IPS-18a (cell line): ENCODE data around the gene TXNDC12.
"Not testable (repeated sequence)": the region's sequence is repeated elsewhere in the genome, so short reads cannot be mapped to it uniquely, and the experiment has no call there.

Experiments
- H3K27ac ChIP-seq: one replicate; pipeline ENCODE4 v1.5.1; 2013; ENCODE audit warnings: low read length
- H3K27me3 ChIP-seq: one replicate; pipeline ENCODE4 v1.6.1; 2013; ENCODE audit warnings: mild to moderate bottlenecking, low read length; ENCODE audit not compliant: control insufficient read depth, insufficient read depth
- H3K36me3 ChIP-seq: one replicate; pipeline ENCODE4 v1.6.1; 2013; ENCODE audit warnings: low read depth, low read length; ENCODE audit not compliant: control insufficient read depth
- H3K4me1 ChIP-seq: one replicate; pipeline ENCODE4 v1.6.1; 2013; ENCODE audit warnings: low read depth, low read length; ENCODE audit not compliant: control insufficient read depth
- H3K4me3 ChIP-seq: one replicate; pipeline ENCODE4 v1.5.1; 2013; ENCODE audit warnings: low read length
- H3K9ac ChIP-seq: one replicate; pipeline ENCODE4 v1.6.1; 2013; ENCODE audit warnings: mild to moderate bottlenecking, low read length, moderate library complexity
- H3K9me3 ChIP-seq: one replicate; pipeline ENCODE4 v1.6.1; 2013; ENCODE audit warnings: low read depth, low read length; ENCODE audit not compliant: control insufficient read depth

Gene TXNDC12

GRCh38 chr1:52045236-52045635 is 9.8 kb downstream of the TXNDC12 start:
- H3K36me3 ChIP-seq, result peaks cover 13% of the 10 kb centered on the region
- H3K4me1 ChIP-seq, result no peaks in the 10 kb centered on the region
- H3K9me3 ChIP-seq, result no peaks in the 10 kb centered on the region
- H3K9ac ChIP-seq, result no peak overlapping the region
- H3K27me3 ChIP-seq, result no peaks in the 10 kb centered on the region
- no peak overlapping the region for H3K4me3 ChIP-seq
- no peak overlapping the region for H3K27ac ChIP-seq

DNA sequence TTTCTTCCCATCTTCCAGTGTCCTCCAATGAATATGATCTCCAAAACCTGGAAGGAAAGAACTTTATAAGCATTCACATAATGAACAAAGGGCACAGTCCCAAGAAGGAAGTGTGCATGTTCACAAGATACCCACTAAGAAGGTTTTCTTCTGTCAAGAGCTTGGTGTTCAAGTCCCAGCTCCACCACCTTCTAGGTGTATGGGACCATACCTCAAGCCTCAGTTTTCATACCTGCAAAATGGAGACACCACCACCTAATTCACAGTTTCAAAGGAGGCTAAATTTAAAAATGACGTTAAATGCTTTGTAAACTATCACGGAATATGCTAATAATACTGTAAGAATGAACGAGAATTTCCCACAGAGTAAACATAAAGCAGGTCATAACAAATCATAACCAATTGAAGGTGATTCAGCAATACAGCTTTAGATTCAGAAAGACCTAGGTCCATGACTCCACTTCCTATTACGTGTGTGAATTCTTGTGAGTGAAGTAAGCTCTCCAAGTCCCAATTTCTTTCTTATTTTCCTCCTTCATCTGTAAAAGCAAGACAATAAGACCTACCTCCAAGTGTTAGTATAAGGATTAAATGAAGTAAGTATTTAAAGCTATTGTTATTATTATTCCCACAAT is 13.3 kb downstream of the TXNDC12 start:
- Histone ChIP-seq H3K36me3 (peaks cover 31% of the 10 kb centered on the region), H3K9ac (no peak overlapping the region), H3K9me3 (no peaks in the 10 kb centered on the region), H3K4me3 (no peak overlapping the region), H3K27ac (no peak overlapping the region), H3K4me1 (no peaks in the 10 kb centered on the region), H3K27me3 (no peaks in the 10 kb centered on the region)

DNA sequence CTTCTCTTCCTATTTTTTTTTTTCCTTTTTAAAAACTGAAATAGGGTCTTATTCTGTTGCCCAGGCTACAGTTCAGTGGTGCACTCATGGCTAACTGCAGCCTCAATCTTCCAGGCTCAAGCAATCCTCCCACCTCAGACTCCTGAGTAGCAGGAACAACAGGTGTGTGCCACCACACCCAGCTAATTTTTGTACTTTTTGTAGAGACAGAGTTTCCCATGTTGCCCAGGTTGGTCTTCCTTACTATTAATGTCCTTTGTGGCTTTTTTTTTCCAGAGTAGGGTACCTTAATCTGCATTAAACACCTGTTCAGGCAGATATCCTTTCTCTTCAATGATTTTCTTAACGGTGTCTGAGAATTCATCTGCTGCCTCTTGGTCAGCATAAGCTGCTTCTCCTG is 17.1 kb downstream of the TXNDC12 start:
- no peak overlapping the region for H3K27ac ChIP-seq
- no peaks in the 10 kb centered on the region for H3K27me3 ChIP-seq
- no peaks in the 10 kb centered on the region for H3K9me3 ChIP-seq
- H3K4me1 ChIP-seq, result peaks cover 4% of the 10 kb centered on the region
- no peak overlapping the region for H3K9ac ChIP-seq
- H3K36me3 ChIP-seq, result peaks cover 31% of the 10 kb centered on the region
- no peak overlapping the region for H3K4me3 ChIP-seq

- H3K9ac ChIP-seq, result no peak overlapping the region
- peaks cover 31% of the 10 kb centered on the region for H3K36me3 ChIP-seq
- no peak overlapping the region for H3K27ac ChIP-seq
- no peaks in the 10 kb centered on the region for H3K9me3 ChIP-seq
- H3K4me1 ChIP-seq, result peaks cover 6% of the 10 kb centered on the region
- no peaks in the 10 kb centered on the region for H3K27me3 ChIP-seq
- H3K4me3 ChIP-seq, result no peak overlapping the region
These were observed 17.6 kb downstream of the TXNDC12 start for GRCh38 chr1:52037402-52037814.

DNA sequence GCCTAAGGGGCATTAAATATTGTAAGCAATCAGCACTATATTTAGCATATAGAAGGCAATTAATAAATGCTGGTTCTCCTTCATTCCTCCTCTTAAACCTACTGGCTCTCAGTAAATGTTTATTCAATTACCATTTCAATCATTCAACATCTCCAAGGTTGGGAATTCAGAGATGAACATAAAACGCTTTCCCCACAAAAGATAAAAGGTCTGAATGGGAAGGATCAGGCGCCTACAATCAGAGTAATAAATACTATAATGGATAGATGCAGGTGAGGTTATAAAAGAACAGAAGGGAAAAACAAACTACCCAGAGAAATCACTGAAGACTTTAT is 21.0 kb downstream of the TXNDC12 start:
- H3K9ac ChIP-seq, result peak overlapping the region; percentile 76
- H3K36me3 ChIP-seq, result peaks cover 9% of the 10 kb centered on the region
- H3K9me3 ChIP-seq, result no peaks in the 10 kb centered on the region
- peak overlapping the region; percentile 87 for H3K4me3 ChIP-seq
- peaks cover 11% of the 10 kb centered on the region for H3K4me1 ChIP-seq
- H3K27ac ChIP-seq, result peak overlapping the region; percentile 15
- no peaks in the 10 kb centered on the region for H3K27me3 ChIP-seq

DNA sequence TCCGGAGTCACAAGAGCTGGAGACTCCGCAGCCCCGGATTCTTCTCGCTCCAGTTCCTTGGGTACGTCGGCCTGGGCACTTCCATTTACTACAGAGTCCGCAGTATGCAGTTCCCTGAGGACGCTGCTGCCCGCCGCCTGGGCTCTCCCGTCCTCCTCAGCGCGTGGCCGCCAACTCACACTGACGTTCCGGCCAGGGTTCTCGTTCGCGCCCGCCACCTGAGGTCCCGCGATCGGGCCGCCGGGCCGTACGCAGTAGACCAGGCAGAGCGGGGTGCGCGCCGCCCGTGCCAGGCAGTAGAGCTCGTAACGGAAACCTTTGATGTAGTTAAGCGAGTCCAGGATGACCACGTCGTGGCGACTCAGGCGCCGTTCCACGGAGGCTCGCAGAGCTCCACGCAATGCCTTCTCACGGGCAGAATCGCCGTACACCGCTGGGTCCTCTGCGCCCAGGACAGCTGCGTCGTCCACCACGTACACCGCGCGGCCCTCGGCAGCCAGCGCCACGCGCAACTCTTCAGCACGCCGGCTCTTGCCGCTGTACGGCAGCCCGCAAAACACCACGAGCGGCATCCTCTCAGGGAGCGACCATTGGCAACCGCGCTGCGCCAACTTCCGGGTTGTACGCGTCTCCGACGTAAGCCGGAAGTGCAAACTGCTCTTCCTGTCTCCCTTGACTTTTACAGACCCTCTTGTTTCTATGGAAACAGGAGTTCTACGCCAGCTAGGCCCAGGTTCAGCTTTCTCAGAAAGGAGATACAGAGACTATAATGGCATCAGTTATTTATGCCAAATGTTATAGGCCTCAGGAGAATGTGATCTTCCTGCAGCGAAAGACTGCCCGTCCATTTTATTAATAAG is 21.6 kb downstream of the TXNDC12 start, which contains the start of gene KTI12:
TSS of gene KTI12 (minus strand) at position 621 of the 860 bp plus-strand sequence. CDS start at position 572, 49 bp downstream.
- peaks cover 3% of the 10 kb centered on the region for H3K36me3 ChIP-seq
- H3K4me1 ChIP-seq, result peaks cover 11% of the 10 kb centered on the region
- no peaks in the 10 kb centered on the region for H3K9me3 ChIP-seq
- no peaks in the 10 kb centered on the region for H3K27me3 ChIP-seq
- peak within 1 kb of the TSS; percentile 15 for H3K27ac ChIP-seq
- peak within 1 kb of the TSS; percentile 87 for H3K4me3 ChIP-seq
- H3K9ac ChIP-seq, result peak within 1 kb of the TSS; percentile 76

GRCh38 chr1:52032785-52033131 is 22.2 kb downstream of the TXNDC12 start:
- no peak overlapping the region for H3K27ac ChIP-seq
- H3K36me3 ChIP-seq, result peaks cover 7% of the 10 kb centered on the region
- H3K4me3 ChIP-seq, result peak overlapping the region; percentile 87
- peaks cover 11% of the 10 kb centered on the region for H3K4me1 ChIP-seq
- H3K27me3 ChIP-seq, result no peaks in the 10 kb centered on the region
- H3K9me3 ChIP-seq, result no peaks in the 10 kb centered on the region
- H3K9ac ChIP-seq, result peak overlapping the region; percentile 76

- H3K36me3 ChIP-seq, result peaks cover 5% of the 10 kb centered on the region
- H3K27me3 ChIP-seq, result no peaks in the 10 kb centered on the region
- peak overlapping the region; percentile 76 for H3K9ac ChIP-seq
- H3K4me3 ChIP-seq, result peak overlapping the region; percentile 87
- no peaks in the 10 kb centered on the region for H3K9me3 ChIP-seq
- peaks cover 11% of the 10 kb centered on the region for H3K4me1 ChIP-seq
- H3K27ac ChIP-seq, result no peak overlapping the region
These were observed 22.7 kb downstream of the TXNDC12 start for GRCh38 chr1:52032124-52032784.

- not testable (repeated sequence) for H3K9ac ChIP-seq
These were observed 26.2 kb downstream of the TXNDC12 start for GRCh38 chr1:52028839-52029238.

GRCh38 chr1:52028328-52028727 is 26.7 kb downstream of the TXNDC12 start:
- H3K9me3 ChIP-seq, result no peaks in the 10 kb centered on the region
- H3K27me3 ChIP-seq, result no peaks in the 10 kb centered on the region
- H3K4me3 ChIP-seq, result no peak overlapping the region
- H3K27ac ChIP-seq, result no peak overlapping the region
- peaks cover 7% of the 10 kb centered on the region for H3K4me1 ChIP-seq
- H3K36me3 ChIP-seq, result peaks cover 22% of the 10 kb centered on the region
- no peak overlapping the region for H3K9ac ChIP-seq

More at GRCh38 chr1:52028839-52029238, 26.2 kb downstream of the TXNDC12 start:
- H3K27ac ChIP-seq, H3K27me3 ChIP-seq, H3K9me3 ChIP-seq, H3K4me3 ChIP-seq, H3K4me1 ChIP-seq: not testable (repeated sequence)
- H3K36me3 ChIP-seq, result peaks cover 17% of the 10 kb centered on the region

DNA sequence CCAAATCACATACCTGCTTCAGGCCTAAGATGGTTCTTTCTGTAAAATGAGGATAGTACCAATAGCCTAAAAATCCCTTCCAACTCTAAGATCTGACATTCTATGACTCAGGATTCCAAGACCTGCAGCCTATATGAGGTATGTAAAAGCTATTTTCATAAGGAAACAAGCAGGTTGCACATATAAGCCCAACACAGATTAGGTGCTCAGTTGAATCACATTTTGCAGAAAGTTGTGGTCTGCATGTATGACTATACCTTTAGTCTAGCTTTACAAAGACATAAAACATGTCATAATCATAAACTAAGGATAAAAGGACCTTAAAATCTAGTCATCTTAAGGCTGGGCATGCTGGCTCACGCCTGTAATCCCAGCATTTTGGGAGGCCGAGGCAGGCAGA is 28.7 kb downstream of the TXNDC12 start:
- Histone ChIP-seq H3K4me1 (no peaks in the 10 kb centered on the region), H3K36me3 (peaks cover 36% of the 10 kb centered on the region), H3K27ac (no peak overlapping the region), H3K4me3 (no peak overlapping the region), H3K27me3 (no peaks in the 10 kb centered on the region), H3K9me3 (no peaks in the 10 kb centered on the region), H3K9ac (no peak overlapping the region)
